ENCODE measurements around the gene LINC00237.
A peak's percentile ranks its signal among the peaks of the same experiment; 100 is the strongest.

The LINC00237 gene

DNA sequence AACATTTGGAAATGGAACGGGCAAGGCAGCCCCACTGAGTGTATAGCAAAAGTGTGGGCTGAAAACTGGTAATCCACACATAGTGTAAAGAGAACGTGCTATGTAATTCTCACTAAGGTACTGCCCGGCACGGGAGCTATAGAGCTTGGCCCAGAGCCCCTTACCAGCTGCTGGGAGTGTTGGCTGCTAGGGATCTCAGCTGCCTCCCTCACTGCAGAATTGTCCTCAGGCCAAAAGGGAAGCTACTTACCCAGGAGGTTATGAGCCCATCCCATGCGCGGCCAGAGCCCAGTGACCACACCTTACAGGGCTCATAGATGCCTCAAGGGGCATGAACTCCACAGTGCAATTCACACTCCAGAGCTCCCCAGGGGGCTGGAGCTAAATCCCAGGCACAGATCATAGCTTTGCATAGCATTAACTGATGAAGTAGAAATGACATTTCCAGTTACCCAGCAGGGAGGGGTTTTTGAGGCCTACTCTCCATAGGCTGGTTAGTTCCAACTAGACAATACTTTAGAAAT is 56.8 kb downstream of the LINC00237 start:
- H3K36me3 ChIP-seq (ENCODE audit: low read length), result no peaks in the 10 kb centered on the region
- no peak overlapping the region for H3K4me3 ChIP-seq (ENCODE audit: insufficient read depth, low read length, poor library complexity, severe bottlenecking)
- H3K4me2 ChIP-seq (ENCODE audit: low read depth, low read length, poor library complexity, severe bottlenecking), result no peak overlapping the region
- H3K27ac ChIP-seq (ENCODE audit: low read depth, low read length), result no peak overlapping the region
- H3K27me3 ChIP-seq (ENCODE audit: low read length), result no peaks in the 10 kb centered on the region
- H3K9me2 ChIP-seq (replicated peaks; ENCODE audit: insufficient read depth, low read length), result no peaks in the 10 kb centered on the region
- H3K79me2 ChIP-seq (ENCODE audit: insufficient read depth, low read length), result no peaks in the 10 kb centered on the region
- no peak overlapping the region for H3K9ac ChIP-seq (ENCODE audit: low read length)
- no peaks in the 10 kb centered on the region for H3K9me3 ChIP-seq (ENCODE audit: insufficient read depth, low read length)
- TF ChIP-seq, protein P1, sequence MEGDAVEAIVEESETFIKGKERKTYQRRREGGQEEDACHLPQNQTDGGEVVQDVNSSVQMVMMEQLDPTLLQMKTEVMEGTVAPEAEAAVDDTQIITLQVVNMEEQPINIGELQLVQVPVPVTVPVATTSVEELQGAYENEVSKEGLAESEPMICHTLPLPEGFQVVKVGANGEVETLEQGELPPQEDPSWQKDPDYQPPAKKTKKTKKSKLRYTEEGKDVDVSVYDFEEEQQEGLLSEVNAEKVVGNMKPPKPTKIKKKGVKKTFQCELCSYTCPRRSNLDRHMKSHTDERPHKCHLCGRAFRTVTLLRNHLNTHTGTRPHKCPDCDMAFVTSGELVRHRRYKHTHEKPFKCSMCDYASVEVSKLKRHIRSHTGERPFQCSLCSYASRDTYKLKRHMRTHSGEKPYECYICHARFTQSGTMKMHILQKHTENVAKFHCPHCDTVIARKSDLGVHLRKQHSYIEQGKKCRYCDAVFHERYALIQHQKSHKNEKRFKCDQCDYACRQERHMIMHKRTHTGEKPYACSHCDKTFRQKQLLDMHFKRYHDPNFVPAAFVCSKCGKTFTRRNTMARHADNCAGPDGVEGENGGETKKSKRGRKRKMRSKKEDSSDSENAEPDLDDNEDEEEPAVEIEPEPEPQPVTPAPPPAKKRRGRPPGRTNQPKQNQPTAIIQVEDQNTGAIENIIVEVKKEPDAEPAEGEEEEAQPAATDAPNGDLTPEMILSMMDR (IDR thresholded peaks at IDR 0.05; ENCODE audit: insufficient read depth, low read length, poor library complexity, severe bottlenecking), result no peak
- TF ChIP-seq EZH2phosphoT487 (conservative IDR thresholded peaks at IDR 0.05; ENCODE audit: low read length), result no peak
- no peaks in the 10 kb centered on the region for H3F3A ChIP-seq (ENCODE audit: insufficient read depth)
- H4K20me1 ChIP-seq (ENCODE audit: low read depth, low read length), result no peaks in the 10 kb centered on the region
- H2AFZ ChIP-seq (ENCODE audit: low read depth, low read length, severe bottlenecking), result no peak overlapping the region

DNA sequence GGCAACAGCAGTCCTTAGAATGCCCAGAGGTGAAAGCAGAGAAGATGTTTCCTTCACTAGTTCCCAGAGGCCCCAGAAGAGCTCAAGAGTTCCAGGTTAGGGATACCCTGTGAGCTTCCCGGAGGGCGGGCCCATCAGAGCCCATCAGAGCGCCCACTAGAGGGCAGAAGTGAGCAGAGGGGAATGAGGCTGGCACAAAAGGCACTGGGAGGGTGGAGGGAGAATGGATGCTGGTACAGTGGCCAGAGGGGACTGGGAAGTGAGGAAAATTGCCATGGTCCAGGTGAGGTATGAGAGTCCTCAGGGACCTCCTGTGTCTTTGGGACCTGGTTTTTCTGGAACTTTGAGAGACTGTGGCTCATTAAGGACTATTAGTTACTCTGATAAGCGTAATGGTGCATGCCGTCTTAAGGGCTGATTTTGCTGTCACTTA is 57.3 kb downstream of the LINC00237 start:
- no peaks in the 10 kb centered on the region for H3K27me3 ChIP-seq (ENCODE audit: low read length)
- no peak overlapping the region for H3K27ac ChIP-seq (ENCODE audit: low read depth, low read length)
- no peak overlapping the region for H3K9ac ChIP-seq (ENCODE audit: low read length)
- no peaks in the 10 kb centered on the region for H3K9me2 ChIP-seq (replicated peaks; ENCODE audit: insufficient read depth, low read length)
- H3K4me3 ChIP-seq (ENCODE audit: insufficient read depth, low read length, poor library complexity, severe bottlenecking), result no peak overlapping the region
- no peaks in the 10 kb centered on the region for H3F3A ChIP-seq (ENCODE audit: insufficient read depth)
- no peaks in the 10 kb centered on the region for H3K9me3 ChIP-seq (ENCODE audit: insufficient read depth, low read length)
- H3K79me2 ChIP-seq (ENCODE audit: insufficient read depth, low read length), result no peaks in the 10 kb centered on the region
- no peak for TF ChIP-seq EZH2phosphoT487 (conservative IDR thresholded peaks at IDR 0.05; ENCODE audit: low read length)
- TF ChIP-seq, protein P1 (IDR thresholded peaks at IDR 0.05; ENCODE audit: insufficient read depth, low read length, poor library complexity, severe bottlenecking), result peak; percentile 91
- H3K36me3 ChIP-seq (ENCODE audit: low read length), result no peaks in the 10 kb centered on the region
- H4K20me1 ChIP-seq (ENCODE audit: low read depth, low read length), result no peaks in the 10 kb centered on the region
- no peak overlapping the region for H2AFZ ChIP-seq (ENCODE audit: low read depth, low read length, severe bottlenecking)
- H3K4me2 ChIP-seq (ENCODE audit: low read depth, low read length, poor library complexity, severe bottlenecking), result no peak overlapping the region

DNA sequence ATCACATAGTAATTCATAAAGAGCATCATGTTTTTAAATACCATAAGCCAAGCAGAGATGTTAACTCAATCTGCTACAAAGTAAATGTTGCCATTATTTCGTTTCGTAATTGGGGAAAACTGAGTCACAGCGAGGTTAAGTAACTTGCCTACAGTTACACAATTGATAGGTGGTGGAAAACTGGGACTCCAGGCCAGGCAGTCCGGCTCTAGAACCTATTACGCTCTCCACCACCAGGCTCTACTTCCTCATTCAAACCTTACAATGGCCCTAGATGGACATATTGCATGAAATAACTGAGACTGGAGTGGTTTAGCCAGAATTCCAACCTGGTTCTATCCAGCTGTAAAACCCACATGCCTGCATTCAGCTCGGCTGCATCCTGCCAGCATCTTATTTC is 58.2 kb downstream of the LINC00237 start:
- Histone ChIP-seq H3K9ac (ENCODE audit: low read length) (no peak overlapping the region), H3F3A (ENCODE audit: insufficient read depth) (no peaks in the 10 kb centered on the region), H3K4me2 (ENCODE audit: low read depth, low read length, poor library complexity, severe bottlenecking) (no peak overlapping the region), H4K20me1 (ENCODE audit: low read depth, low read length) (no peaks in the 10 kb centered on the region), H2AFZ (ENCODE audit: low read depth, low read length, severe bottlenecking) (no peak overlapping the region), H3K9me2 (replicated peaks; ENCODE audit: insufficient read depth, low read length) (no peaks in the 10 kb centered on the region), H3K79me2 (ENCODE audit: insufficient read depth, low read length) (no peaks in the 10 kb centered on the region), H3K36me3 (ENCODE audit: low read length) (no peaks in the 10 kb centered on the region), H3K4me3 (ENCODE audit: insufficient read depth, low read length, poor library complexity, severe bottlenecking) (no peak overlapping the region), H3K27ac (ENCODE audit: low read depth, low read length) (no peak overlapping the region), H3K9me3 (ENCODE audit: insufficient read depth, low read length) (no peaks in the 10 kb centered on the region), H3K27me3 (ENCODE audit: low read length) (no peaks in the 10 kb centered on the region)
- no peak for TF ChIP-seq EZH2phosphoT487 (conservative IDR thresholded peaks at IDR 0.05; ENCODE audit: low read length)
- TF ChIP-seq, protein P1 (IDR thresholded peaks at IDR 0.05; ENCODE audit: insufficient read depth, low read length, poor library complexity, severe bottlenecking), result no peak
